Cardiac muscle cell (in vitro differentiated cells and primary cell): ENCODE results near the gene ANKHD1. TPM values are rescaled to one million over a fixed set of nuclear protein-coding genes. Genes with fewer than 3 reads are reported as not detected.

Experiments
- DNase-seq, 2 donors: peaks; one replicate each; pipeline versions ENCODE4 v3.0.0 to v3.0.0-alpha.2; 2010 to 2017; ENCODE audit warnings: low read depth in 1 of 2, low spot score in 1 of 2
- H3K27ac ChIP-seq: fragments of 200-600 bp; sonication (generic); 2 replicates; pipeline ENCODE4 v1.5.1; 2016
- H3K27me3 ChIP-seq: fragments of 200-600 bp; sonication (generic); 2 replicates; pipeline ENCODE4 v1.6.0; 2016; ENCODE audit warnings: control low read depth
- H3K36me3 ChIP-seq: fragments of 200-600 bp; sonication (generic); 2 replicates; pipeline ENCODE4 v1.5.1; 2016; ENCODE audit warnings: control low read depth
- H3K4me1 ChIP-seq: fragments of 200-600 bp; sonication (generic); 2 replicates; pipeline ENCODE4 v1.8.1; 2017; ENCODE audit warnings: low read depth, mild to moderate bottlenecking, mixed run types
- H3K4me3 ChIP-seq: fragments of 200-600 bp; sonication (generic); 2 replicates; pipeline ENCODE4 v1.5.1; 2016; ENCODE audit warnings: mild to moderate bottlenecking
- H3K9me3 ChIP-seq: fragments of 200-600 bp; sonication (generic); 2 replicates; pipeline ENCODE4 v1.5.1; 2017; ENCODE audit warnings: low read depth, mild to moderate bottlenecking, control low read depth
- CTCF ChIP-seq: IDR thresholded peaks from 2 replicates; pipeline ENCODE4 v1.5.1; 2012; ENCODE audit warnings: low read depth, mild to moderate bottlenecking, low read length
- polyA plus RNA-seq: library from polyadenylated mRNA; unstranded; fragments of >200 nt; fragmentation: Nextera tagmentation; extraction: Ambion mirVana; gene quantifications from 2 replicates; pipeline ENCODE4 v1.2.1, GENCODE V29; 2016
- total RNA-seq: library from RNA; depleted of rRNA; stranded (reverse); fragments of >200 nt; gene quantifications from 2 replicates; pipeline ENCODE4 v1.2.3, GENCODE V29; 2016

ANKHD1 gene
- total and polyA plus RNA-seq, 2 experiments from 2014 or later, result 42.4 to 46.5 TPM

DNA sequence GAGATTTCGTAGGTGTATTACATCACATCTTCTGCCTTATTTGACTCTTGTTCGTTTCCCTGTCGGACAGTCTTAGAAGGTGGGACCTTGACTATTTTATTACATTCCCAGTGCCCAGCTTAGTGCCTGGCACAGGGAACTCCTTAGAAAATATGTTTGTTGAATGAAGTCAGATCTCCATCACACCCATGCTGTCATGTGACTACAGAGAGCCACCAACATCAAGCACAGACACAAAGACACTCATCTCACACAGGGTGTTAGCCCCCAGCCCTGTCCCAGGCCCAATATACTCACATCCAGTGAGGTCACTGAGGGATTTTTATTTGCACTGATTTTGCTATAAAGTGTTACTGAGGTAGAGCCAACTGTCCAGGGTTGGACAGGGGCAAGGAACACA is 156.3 kb downstream of the ANKHD1 start:
- Histone ChIP-seq H3K27me3 (no peaks in the 10 kb centered on the region), H3K27ac (peak overlapping the region; percentile 94), H3K4me1 (peaks cover 12% of the 10 kb centered on the region), H3K4me3 (peak overlapping the region; percentile 90), H3K9me3 (no peaks in the 10 kb centered on the region), H3K36me3 (peaks cover 4% of the 10 kb centered on the region)
- TF ChIP-seq CTCF, result no peak
- DNase-seq, result no peak

DNA sequence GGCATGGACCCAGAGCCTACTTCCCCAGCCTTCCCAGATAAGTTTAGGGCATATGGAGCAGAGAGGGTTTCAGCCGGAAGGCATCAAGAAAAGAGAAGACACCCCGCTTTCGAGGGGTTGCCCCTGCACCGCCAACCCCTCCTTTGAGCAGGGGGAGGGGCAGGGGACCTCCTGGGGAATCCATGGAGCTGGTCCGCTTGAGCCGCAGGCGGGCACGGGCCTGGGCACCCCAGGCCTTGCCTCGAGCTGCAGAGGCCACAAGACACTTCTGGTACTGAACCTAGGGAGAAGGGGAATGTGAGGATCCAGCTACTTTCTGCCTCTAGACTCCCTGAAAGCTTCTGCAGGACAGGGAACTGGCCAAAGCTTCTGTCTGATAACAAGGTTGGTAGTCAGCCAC is 156.9 kb downstream of the ANKHD1 start:
- no peak for TF ChIP-seq CTCF
- Histone ChIP-seq H3K4me3 (no peak overlapping the region), H3K4me1 (peaks cover 18% of the 10 kb centered on the region), H3K36me3 (peaks cover 4% of the 10 kb centered on the region), H3K27me3 (no peaks in the 10 kb centered on the region), H3K27ac (no peak overlapping the region), H3K9me3 (no peaks in the 10 kb centered on the region)
- no peak for DNase-seq

GRCh38 chr5:140560227-140560626 is 158.6 kb downstream of the ANKHD1 start:
- H3K36me3 ChIP-seq, result peaks cover 4% of the 10 kb centered on the region
- no peaks in the 10 kb centered on the region for H3K27me3 ChIP-seq
- H3K9me3 ChIP-seq, result no peaks in the 10 kb centered on the region
- no peak overlapping the region for H3K27ac ChIP-seq
- H3K4me3 ChIP-seq, result no peak overlapping the region
- no peak for TF ChIP-seq CTCF
- DNase-seq, result no peak
- H3K4me1 ChIP-seq, result peaks cover 20% of the 10 kb centered on the region

DNA sequence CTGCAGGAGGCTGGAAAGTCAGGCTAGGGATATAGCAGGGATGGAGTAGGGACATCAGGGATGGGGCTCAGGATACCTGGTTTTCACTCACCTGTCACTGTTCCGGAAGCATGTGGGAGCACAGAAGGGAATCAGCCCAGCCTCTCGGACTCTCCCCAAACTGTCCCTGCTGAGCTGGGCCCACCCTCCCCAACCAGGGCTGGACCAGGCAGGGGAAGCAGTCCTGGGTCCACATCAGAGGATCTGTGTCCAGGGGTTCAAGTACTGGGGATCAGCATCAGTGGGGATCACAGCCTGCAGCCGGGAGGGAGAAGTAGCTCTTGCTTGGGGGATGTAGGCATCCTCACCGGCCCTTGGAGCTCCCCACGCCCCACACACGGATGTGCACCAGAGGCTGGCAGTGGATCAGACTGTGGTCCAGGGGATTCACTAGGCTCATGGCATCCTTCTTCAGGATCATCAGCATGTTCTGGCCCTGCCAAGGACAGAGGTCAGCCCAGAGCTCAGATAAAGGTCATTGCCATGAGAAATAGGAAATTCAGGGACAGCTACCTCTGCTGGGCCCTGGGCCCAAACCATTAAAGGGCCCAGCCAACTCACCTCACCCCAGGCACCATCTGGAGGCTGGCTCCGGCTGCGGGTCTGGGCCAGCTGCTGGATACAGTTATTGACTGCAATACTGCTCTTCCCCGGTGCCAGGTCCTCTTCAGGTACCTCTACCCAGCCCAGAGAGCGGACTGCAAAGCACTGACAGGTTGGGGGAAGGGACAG is 160.3 kb downstream of the ANKHD1 start:
- TF ChIP-seq CTCF, result no peak
- Histone ChIP-seq H3K4me1 (peaks cover 18% of the 10 kb centered on the region), H3K27me3 (no peaks in the 10 kb centered on the region), H3K27ac (no peak overlapping the region), H3K9me3 (no peaks in the 10 kb centered on the region), H3K36me3 (peaks cover 4% of the 10 kb centered on the region), H3K4me3 (no peak overlapping the region)
- DNase-seq, result no peak

- peak overlapping the region; percentile 50 for H3K4me3 ChIP-seq
- no peaks in the 10 kb centered on the region for H3K27me3 ChIP-seq
- no peaks in the 10 kb centered on the region for H3K9me3 ChIP-seq
- DNase-seq, result no peak
- H3K36me3 ChIP-seq, result peaks cover 4% of the 10 kb centered on the region
- no peak overlapping the region for H3K27ac ChIP-seq
- H3K4me1 ChIP-seq, result peaks cover 14% of the 10 kb centered on the region
- no peak for TF ChIP-seq CTCF
These were observed 162.0 kb downstream of the ANKHD1 start for GRCh38 chr5:140563596-140563995.
